PC-3 (cell line): ENCODE measurements around the gene EI24.

Experiments
- CTCF ChIP-seq: fragments of 300-600 bp; sonication (generic); conservative IDR thresholded peaks from 2 replicates; pipeline ENCODE4 v1.5.1; 2017; ENCODE audit warnings: antibody characterized with exemption, low read depth, mild to moderate bottlenecking, low read length
- EZH2 ChIP-seq: fragments of 300-600 bp; sonication (generic); IDR thresholded peaks from one replicate; pipeline ENCODE4 v1.6.1; 2017; ENCODE audit warnings: antibody characterized with exemption, mild to moderate bottlenecking, low read length; ENCODE audit not compliant: unreplicated experiment

GRCh38 chr11:125578783-125579182 is 9.5 kb downstream of the EI24 start:
- TF ChIP-seq CTCF = no peak
- TF ChIP-seq EZH2 = no peak
